IMR-90 (cell line): ENCODE data around the gene WNT4. TPM values are rescaled to one million over a fixed set of nuclear protein-coding genes. Genes with fewer than 3 reads are reported as not detected.

Source experiments
- ATAC-seq: fragments of 200-7000 bp; cut with Tn5 transposase; 2 replicates; pipeline ENCODE4 v1.9.1; 2020; ENCODE audit warnings: low read depth, mild to moderate bottlenecking, moderate library complexity
- BruUV-seq: library from RNA; stranded (reverse); fragments of 400-500 nt; replicated peaks from 2 replicates; lab custom pipeline; 2021; lab: Mats Ljungman, UMichigan
- CTCF ChIA-PET: fragments of 300-600 bp; formaldehyde crosslinking; extraction: SDS; loops from one replicate; lab custom pipeline; 2021; ENCODE audit warnings: antibody characterized with exemption; lab: Yijun Ruan, JAX
- POLR2A ChIA-PET: fragments of 300-600 bp; sonication (Branson Sonifier 250); formaldehyde crosslinking; loops from one replicate; lab custom pipeline; 2022; ENCODE audit warnings: antibody characterized with exemption; ENCODE audit not compliant: unreplicated experiment; lab: Charles Lee
- DNase-seq: peaks from one replicate; pipeline ENCODE4 v3.0.0; 2013
- H2AFZ ChIP-seq: replicated peaks from 2 replicates; pipeline ENCODE3; 2013; ENCODE audit warnings: low read length, mild to moderate bottlenecking; ENCODE audit not compliant: poor library complexity
- H2AK5ac ChIP-seq: 2 replicates; pipeline ENCODE4 v1.6.1; 2013; ENCODE audit warnings: low read depth, low read length, inconsistent platforms
- H2AK9ac ChIP-seq: replicated peaks from 2 replicates; pipeline ENCODE3; 2013; ENCODE audit warnings: mild to moderate bottlenecking, low read depth, low read length, moderate library complexity; ENCODE audit not compliant: poor library complexity
- H2BK120ac ChIP-seq: 2 replicates; pipeline ENCODE4 v1.6.1; 2013; ENCODE audit warnings: low read depth, low read length, inconsistent platforms
- H2BK15ac ChIP-seq: 3 replicates; pipeline ENCODE4 v1.6.1; 2013; ENCODE audit warnings: low read depth, low read length, inconsistent platforms
- H2BK20ac ChIP-seq: 2 replicates; pipeline ENCODE4 v1.6.1; 2013; ENCODE audit warnings: low read depth, mild to moderate bottlenecking, inconsistent platforms, low read length, moderate library complexity
- H2BK5ac ChIP-seq: 2 replicates; pipeline ENCODE4 v1.6.1; 2013; ENCODE audit warnings: mild to moderate bottlenecking, low read depth, low read length, inconsistent platforms; ENCODE audit not compliant: poor library complexity, severe bottlenecking
- H3K14ac ChIP-seq: replicated peaks from 2 replicates; pipeline ENCODE4 v1.6.1; 2013; ENCODE audit warnings: low read depth, low read length, inconsistent platforms
- H3K18ac ChIP-seq: 2 replicates; pipeline ENCODE4 v1.6.1; 2013; ENCODE audit warnings: low read depth, low read length, control low read depth
- H3K23ac ChIP-seq: 2 replicates; pipeline ENCODE4 v1.6.1; 2013; ENCODE audit warnings: low read depth, low read length, inconsistent platforms
- H3K27ac ChIP-seq: 2 replicates; pipeline ENCODE4 v1.5.1; 2013; ENCODE audit warnings: mild to moderate bottlenecking, control low read depth, low read length; ENCODE audit not compliant: insufficient read depth
- H3K27me3 ChIP-seq: 2 replicates; pipeline ENCODE4 v1.6.1; 2013; ENCODE audit warnings: low read length; ENCODE audit not compliant: control insufficient read depth, insufficient read depth
- H3K36me3 ChIP-seq: 2 replicates; pipeline ENCODE4 v1.6.1; 2013; ENCODE audit warnings: low read length, mixed read lengths; ENCODE audit not compliant: control insufficient read depth, insufficient read depth
- H3K4ac ChIP-seq: 2 replicates; pipeline ENCODE4 v1.6.1; 2013; ENCODE audit warnings: low read depth, low read length, inconsistent platforms
- H3K4me1 ChIP-seq: 2 replicates; pipeline ENCODE4 v1.6.1; 2013; ENCODE audit warnings: low read length, mixed read lengths; ENCODE audit not compliant: control insufficient read depth, insufficient read depth
- H3K4me2 ChIP-seq: 2 replicates; pipeline ENCODE4 v1.6.1; 2013; ENCODE audit warnings: low read depth, mild to moderate bottlenecking, control low read depth, low read length, moderate library complexity
- H3K4me3 ChIP-seq: 2 replicates; pipeline ENCODE4 v1.5.1; 2013; ENCODE audit warnings: low read depth, mild to moderate bottlenecking, control low read depth, low read length, moderate library complexity; ENCODE audit not compliant: insufficient read depth
- H3K56ac ChIP-seq: 2 replicates; pipeline ENCODE4 v1.6.1; 2013; ENCODE audit warnings: low read length, inconsistent platforms; ENCODE audit not compliant: insufficient read depth; ENCODE audit errors: extremely low read depth
- H3K79me1 ChIP-seq, 2 experiments: 2 replicates each; pipeline ENCODE4 v1.6.1; 2013; ENCODE audit warnings: low read length in 2 of 2, inconsistent platforms in 1 of 2, low read depth in 1 of 2
- H3K9ac ChIP-seq: 2 replicates; pipeline ENCODE4 v1.6.1; 2013; ENCODE audit warnings: low read depth, low read length, control low read depth
- H3K9me1 ChIP-seq: 2 replicates; pipeline ENCODE4 v1.6.1; 2013; ENCODE audit warnings: low read length, inconsistent platforms; ENCODE audit not compliant: insufficient read depth
- H3K9me3 ChIP-seq: 2 replicates; pipeline ENCODE4 v1.6.1; 2013; ENCODE audit warnings: low read length; ENCODE audit not compliant: control insufficient read depth, insufficient read depth
- H4K20me1 ChIP-seq: 2 replicates; pipeline ENCODE4 v1.6.1; 2013; ENCODE audit warnings: low read length, inconsistent platforms; ENCODE audit not compliant: insufficient read depth
- H4K5ac ChIP-seq: 2 replicates; pipeline ENCODE4 v1.6.1; 2013; ENCODE audit warnings: mild to moderate bottlenecking, low read depth, low read length, control low read depth
- H4K8ac ChIP-seq, 2 experiments: 2 replicates each; pipeline ENCODE4 v1.6.1; 2013; ENCODE audit warnings: low read depth in 2 of 2, low read length in 2 of 2, control low read depth in 1 of 2, inconsistent platforms in 1 of 2
- H4K91ac ChIP-seq: 2 replicates; pipeline ENCODE4 v1.6.1; 2013; ENCODE audit warnings: low read depth, low read length, inconsistent platforms; ENCODE audit not compliant: insufficient read depth
- BHLHE40 ChIP-seq: fragments of 150-350 bp; IDR thresholded peaks from 2 replicates; pipeline ENCODE4 v1.6.1; 2016; ENCODE audit warnings: mild to moderate bottlenecking, low read depth, low read length
- MAFK ChIP-seq: IDR thresholded peaks from 2 replicates; pipeline ENCODE4 v1.6.1; 2012; ENCODE audit warnings: low read depth, low read length, improper control_type of control experiment
- MAZ ChIP-seq: IDR thresholded peaks from 2 replicates; pipeline ENCODE4 v1.6.1; 2012; ENCODE audit warnings: low read depth, mild to moderate bottlenecking, low read length, improper control_type of control experiment, moderate library complexity, borderline replicate concordance
- POLR2A ChIP-seq: IDR thresholded peaks from 2 replicates; pipeline ENCODE4 v1.6.1; 2012; ENCODE audit warnings: mild to moderate bottlenecking, low read depth, low read length
- RAD21 ChIP-seq: IDR thresholded peaks from 2 replicates; pipeline ENCODE4 v1.6.1; 2012; ENCODE audit warnings: low read length, improper control_type of control experiment
- RCOR1 ChIP-seq: IDR thresholded peaks from 2 replicates; pipeline ENCODE4 v1.6.1; 2012; ENCODE audit warnings: mild to moderate bottlenecking, low read length, improper control_type of control experiment; ENCODE audit not compliant: insufficient replicate concordance
- WGBS, 2 experiments: methylation state at CpG; one replicate each; pipeline versions ENCODE4 v1.1.5 to v1.1.7; 2013; ENCODE audit warnings: missing lambda C conversion rate in 2 of 2; ENCODE audit not compliant: insufficient read length in 1 of 2; ENCODE audit errors: extremely low coverage in 2 of 2; 5-methylcytosine and 5-hydroxymethylcytosine counted together
- dilution Hi-C: fragments of 300-500 bp; cut with HindIII; formaldehyde crosslinking; loops from one replicate; pipeline ENCODE4 v1.14.3; 2018; ENCODE audit warnings: low sequenced_read_pairs; ENCODE audit not compliant: unreplicated experiment
- in situ Hi-C: fragments of 300-500 bp; cut with MboI; formaldehyde crosslinking; loops from 3 replicates; pipeline ENCODE4 v1.14.3; 2019; ENCODE audit warnings: low sequenced_read_pairs, inconsistent platforms, mixed read lengths
- intact Hi-C: fragments of 100-400 bp; cut with micrococcal nuclease; formaldehyde crosslinking; loops from 2 replicates; pipeline ENCODE4 v1.10.0; 2022
- polyA plus RNA-seq, 3 experiments: library from polyadenylated mRNA; depleted of rRNA; stranded (reverse); fragments of >200 nt; gene quantifications; 2 replicates each; pipeline ENCODE4 v1.2.3, GENCODE V29; 2012; ENCODE audit warnings: low replicate concordance in 1 of 3
- total RNA-seq: library from RNA; depleted of rRNA; stranded (reverse); fragments of >200 nt; gene quantifications from 2 replicates; pipeline ENCODE4 v1.2.3, GENCODE V29; 2012
- TF ChIP-seq, protein P1 (sequence below): conservative IDR thresholded peaks from 2 replicates; pipeline ENCODE4 v1.5.1; 2012; ENCODE audit warnings: mild to moderate bottlenecking, low read depth, low read length, improper control_type of control experiment
- TF ChIP-seq, protein P2 (sequence below): fragments of 150-350 bp; IDR thresholded peaks from 2 replicates; pipeline ENCODE4 v1.6.1; 2017; ENCODE audit warnings: mild to moderate bottlenecking, antibody characterized with exemption, low read length, low read depth

The WNT4 gene
- total and polyA plus RNA-seq, 2 of the 4 experiments (the other 2 are of a cell fraction): not detected

DNA sequence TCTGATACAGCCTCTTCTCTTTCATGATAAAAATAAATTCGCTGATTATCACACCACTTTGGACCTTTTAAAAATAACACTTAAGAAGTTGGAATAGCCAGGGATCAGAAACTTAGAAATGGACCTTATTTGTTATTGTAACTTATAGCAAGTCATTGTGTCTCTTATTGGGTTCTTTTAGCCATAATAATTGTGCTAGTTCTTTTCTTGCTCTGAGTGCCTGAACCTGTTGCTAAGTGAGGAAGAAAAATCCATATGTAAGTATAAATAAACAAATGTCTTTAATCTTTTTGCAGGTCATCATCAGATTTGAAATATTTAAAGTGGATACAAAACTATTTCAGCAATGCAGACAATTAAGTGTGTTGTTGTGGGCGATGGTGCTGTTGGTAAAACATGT is 64.8 kb downstream of the WNT4 start:
- peaks cover 98% of the 10 kb centered on the region for H4K20me1 ChIP-seq
- POLR2A ChIA-PET: no interaction called here

More for the DNA sequence above, 64.8 kb downstream of the WNT4 start:
- no peaks in the 10 kb centered on the region for H3K9me3 ChIP-seq
- no peak overlapping the region for H3K27ac ChIP-seq
- ATAC-seq (no peak), DNase-seq (no peak)
- no peak overlapping the region for H2BK20ac ChIP-seq
- no peak overlapping the region for H3K14ac ChIP-seq
- CTCF ChIA-PET: no interaction called here
- H3K4ac ChIP-seq: no peak overlapping the region
- H3K23ac ChIP-seq: no peak overlapping the region
- peaks cover 13% of the 10 kb centered on the region for H3K9me1 ChIP-seq
- no CpG with 5 or more reads among the region's 2 CpGs for WGBS, 2 experiments
- dilution Hi-C loops: no loop called here
- BruUV-seq: no TSS peak
- H3K4me2 ChIP-seq: no peak overlapping the region
- no peak overlapping the region for H2AFZ ChIP-seq
- no peak overlapping the region for H4K5ac ChIP-seq
- no peak overlapping the region for H2AK5ac ChIP-seq
- TF ChIP-seq, protein P1, sequence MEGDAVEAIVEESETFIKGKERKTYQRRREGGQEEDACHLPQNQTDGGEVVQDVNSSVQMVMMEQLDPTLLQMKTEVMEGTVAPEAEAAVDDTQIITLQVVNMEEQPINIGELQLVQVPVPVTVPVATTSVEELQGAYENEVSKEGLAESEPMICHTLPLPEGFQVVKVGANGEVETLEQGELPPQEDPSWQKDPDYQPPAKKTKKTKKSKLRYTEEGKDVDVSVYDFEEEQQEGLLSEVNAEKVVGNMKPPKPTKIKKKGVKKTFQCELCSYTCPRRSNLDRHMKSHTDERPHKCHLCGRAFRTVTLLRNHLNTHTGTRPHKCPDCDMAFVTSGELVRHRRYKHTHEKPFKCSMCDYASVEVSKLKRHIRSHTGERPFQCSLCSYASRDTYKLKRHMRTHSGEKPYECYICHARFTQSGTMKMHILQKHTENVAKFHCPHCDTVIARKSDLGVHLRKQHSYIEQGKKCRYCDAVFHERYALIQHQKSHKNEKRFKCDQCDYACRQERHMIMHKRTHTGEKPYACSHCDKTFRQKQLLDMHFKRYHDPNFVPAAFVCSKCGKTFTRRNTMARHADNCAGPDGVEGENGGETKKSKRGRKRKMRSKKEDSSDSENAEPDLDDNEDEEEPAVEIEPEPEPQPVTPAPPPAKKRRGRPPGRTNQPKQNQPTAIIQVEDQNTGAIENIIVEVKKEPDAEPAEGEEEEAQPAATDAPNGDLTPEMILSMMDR: no peak
- TF ChIP-seq BHLHE40 (no peak), MAZ (no peak), RAD21 (no peak), POLR2A (no peak), MAFK (no peak), RCOR1 (no peak)
- TF ChIP-seq, protein P2, sequence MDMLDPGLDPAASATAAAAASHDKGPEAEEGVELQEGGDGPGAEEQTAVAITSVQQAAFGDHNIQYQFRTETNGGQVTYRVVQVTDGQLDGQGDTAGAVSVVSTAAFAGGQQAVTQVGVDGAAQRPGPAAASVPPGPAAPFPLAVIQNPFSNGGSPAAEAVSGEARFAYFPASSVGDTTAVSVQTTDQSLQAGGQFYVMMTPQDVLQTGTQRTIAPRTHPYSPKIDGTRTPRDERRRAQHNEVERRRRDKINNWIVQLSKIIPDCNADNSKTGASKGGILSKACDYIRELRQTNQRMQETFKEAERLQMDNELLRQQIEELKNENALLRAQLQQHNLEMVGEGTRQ: no peak
- H3K4me3 ChIP-seq: no peak overlapping the region
- peaks cover 0 to 48% of the 10 kb centered on the region in 2 experiments; a peak in 2 of 4 replicates for H3K79me1 ChIP-seq
- in situ Hi-C loops: no loop called here
- no peak overlapping the region for H3K18ac ChIP-seq
- no peak overlapping the region for H3K9ac ChIP-seq
- intact Hi-C loops: no loop called here
- H4K8ac ChIP-seq: no peak overlapping the region
- H2BK120ac ChIP-seq: no peak overlapping the region
- no peak overlapping the region for H2BK5ac ChIP-seq
- no peak overlapping the region for H2BK15ac ChIP-seq
- H2AK9ac ChIP-seq: no peak overlapping the region
- no peaks in the 10 kb centered on the region for H3K27me3 ChIP-seq
- H3K56ac ChIP-seq: no peak overlapping the region
- no peak overlapping the region for H4K91ac ChIP-seq
- H3K4me1 ChIP-seq: peaks cover 16% of the 10 kb centered on the region
- H3K36me3 ChIP-seq: peaks cover 14% of the 10 kb centered on the region
